Testis (tissue), 2 donors: ENCODE measurements around the gene ELMOD3.

Experiments
- CTCF ChIP-seq, 3 experiments: fragments of 450-650 bp in 2 of 3; fragments of 200-600 bp in 1 of 3; sonication (generic) in 1 of 3; IDR thresholded peaks; one replicate each; pipeline ENCODE4 v1.5.1; 2016 to 2019; ENCODE audit warnings: antibody characterized with exemption in 3 of 3, mild to moderate bottlenecking in 2 of 3, moderate library complexity in 1 of 3
- POLR2A ChIP-seq: fragments of 450-650 bp; IDR thresholded peaks from one replicate; pipeline ENCODE4 v1.6.1; 2017; ENCODE audit warnings: antibody characterized with exemption, mild to moderate bottlenecking, moderate library complexity

GRCh38 chr2:85367180-85367579, 12.6 kb downstream of the ELMOD3 start:
- TF ChIP-seq CTCF (IDR thresholded peaks at IDR 0.05) (no peak), POLR2A (no peak)
